Midbrain (tissue), 1 donor: ENCODE data around the gene TNFAIP8L3.
A peak's percentile ranks its signal among the peaks of the same experiment; 100 is the strongest.
"Not testable (repeated sequence)": the region's sequence is repeated elsewhere in the genome, so short reads cannot be mapped to it uniquely, and the experiment has no call there.

Source experiments
- DNase-seq: peaks from one replicate; lab custom pipeline; 2025; lab: John Stamatoyannopoulos, UW

Gene TNFAIP8L3

GRCh38 chr15:51060030-51060673 is 34.6 kb downstream of the TNFAIP8L3 start:
- DNase-seq, result no peak

- no peak for DNase-seq
Measured at GRCh38 chr15:51054535-51054934, 40.2 kb downstream of the TNFAIP8L3 start.

DNA sequence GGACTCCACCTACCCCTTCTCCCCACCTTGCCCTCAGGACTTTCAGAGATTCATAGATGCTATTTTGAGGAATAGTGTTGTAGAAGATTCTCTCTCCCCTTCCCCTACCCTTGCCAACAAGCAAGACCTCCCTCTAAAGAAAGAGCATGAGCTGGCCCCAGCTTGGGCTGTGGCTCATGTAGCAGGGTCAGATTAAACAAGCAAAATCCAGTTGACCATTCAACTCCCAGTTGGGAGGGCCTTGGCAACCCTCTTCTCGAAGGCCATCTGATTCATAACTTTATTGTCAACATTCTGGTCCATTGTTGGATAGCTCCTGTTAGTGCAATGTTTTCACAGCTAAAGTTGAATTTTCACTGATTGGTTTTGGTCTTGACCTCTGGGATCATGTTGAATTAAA is 41.1 kb downstream of the TNFAIP8L3 start:
- DNase-seq, result no peak

DNA sequence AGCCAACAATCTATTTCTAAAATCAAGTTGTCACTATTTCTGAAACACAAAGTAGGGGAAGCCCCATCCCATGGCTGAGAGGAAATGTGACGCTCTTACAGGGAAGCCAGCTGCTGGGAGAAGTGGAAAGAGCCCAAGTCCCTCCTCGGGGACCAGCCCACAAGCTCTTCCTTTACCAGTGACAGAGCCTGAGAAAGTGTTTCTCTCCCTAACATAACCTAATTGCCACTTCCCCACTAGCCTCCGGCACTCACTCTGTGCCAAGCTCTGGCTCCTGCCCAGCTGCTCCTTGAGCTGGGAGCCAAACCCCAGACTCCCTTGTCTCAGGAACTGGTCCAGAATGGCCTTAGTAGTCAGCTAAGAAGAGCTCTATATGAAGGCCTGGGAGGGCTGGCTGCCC is 42.9 kb downstream of the TNFAIP8L3 start:
- DNase-seq, result peak; percentile 36

DNA sequence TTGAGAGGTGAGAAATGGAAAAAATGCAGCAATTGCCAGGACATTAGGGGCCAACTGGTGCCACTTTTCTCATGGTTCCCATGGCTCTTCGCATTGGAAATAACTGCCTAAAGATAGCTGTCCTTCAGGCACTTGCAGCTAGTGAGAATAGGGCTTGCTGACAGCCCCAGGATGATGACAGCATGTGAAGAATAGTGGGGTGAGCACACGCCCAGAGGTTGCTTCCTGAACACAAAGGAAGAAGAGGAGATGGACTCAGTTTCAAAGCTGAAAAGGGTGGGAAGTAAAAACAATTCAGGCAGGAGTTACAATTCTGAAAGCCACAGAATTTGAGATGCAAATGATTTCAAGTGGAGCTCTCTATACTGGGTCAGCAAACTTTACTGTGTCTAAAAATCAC is 45.6 kb downstream of the TNFAIP8L3 start:
- DNase-seq, result no peak

- DNase-seq, result no peak
Measured at GRCh38 chr15:51048308-51048707, 46.4 kb downstream of the TNFAIP8L3 start.

DNA sequence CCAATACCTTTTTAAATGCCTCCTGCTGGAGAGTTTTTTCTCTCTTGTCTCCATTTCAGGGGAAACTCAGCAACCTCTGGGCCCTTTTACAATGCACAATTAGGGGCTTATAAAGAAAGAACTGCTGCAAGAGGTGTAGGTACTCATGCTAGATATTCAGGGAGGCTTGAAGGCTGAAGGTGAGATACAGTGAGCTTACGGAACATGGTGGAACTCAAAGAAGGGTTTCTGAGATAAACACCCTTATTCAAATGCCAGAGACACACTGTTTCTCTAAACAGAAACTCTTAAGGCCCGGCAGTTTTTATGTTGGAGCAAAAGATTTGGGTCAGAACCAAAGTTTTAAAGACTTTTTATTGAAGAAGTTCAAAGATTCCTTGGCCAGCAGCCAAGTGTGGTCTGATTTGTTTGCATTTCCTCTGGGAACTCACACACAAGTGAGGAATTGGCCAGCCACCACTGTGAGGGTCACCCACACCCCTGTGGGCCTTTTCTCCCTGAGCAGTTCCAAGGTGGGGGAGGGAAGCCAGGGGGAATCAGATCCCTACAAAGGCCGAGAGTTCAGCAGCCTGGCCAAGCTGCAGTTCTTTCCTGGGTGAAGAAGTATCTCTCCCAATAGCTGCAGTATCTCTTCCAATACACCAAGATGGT is 47.8 kb downstream of the TNFAIP8L3 start:
- DNase-seq, result peak; percentile 10

GRCh38 chr15:51046016-51046415 is 48.7 kb downstream of the TNFAIP8L3 start:
- no peak for DNase-seq

DNA sequence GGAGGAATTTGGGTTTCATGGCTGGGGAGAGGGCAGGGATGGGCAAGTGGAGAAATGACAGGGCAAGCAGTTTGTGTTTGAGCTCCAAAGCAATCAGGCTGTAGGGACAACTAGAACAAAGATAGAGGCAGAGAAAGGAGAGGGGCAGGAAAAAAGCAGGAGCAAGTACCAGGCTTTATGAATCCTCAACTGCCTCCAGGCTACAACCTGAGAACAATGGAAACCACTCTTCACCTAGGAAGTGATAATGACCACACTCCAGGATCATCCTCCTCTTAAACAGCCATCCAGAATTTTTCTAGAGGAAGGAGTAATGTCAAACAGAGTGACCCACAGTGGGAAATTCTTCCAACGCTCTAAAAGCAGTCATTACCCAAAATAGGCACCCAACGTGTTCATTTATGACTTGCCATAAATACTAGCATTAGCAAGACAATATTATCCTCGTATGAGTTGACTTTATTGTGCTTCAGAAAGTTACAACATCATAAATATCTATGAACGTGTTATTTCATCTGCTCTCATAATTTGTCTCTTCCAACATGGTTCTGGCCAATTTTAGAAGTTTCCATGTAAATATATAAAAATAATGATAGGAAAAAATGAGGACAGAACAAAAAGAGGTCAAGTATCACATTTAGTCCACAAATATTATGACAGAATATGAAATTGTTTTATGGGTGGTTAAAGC is 50.5 kb downstream of the TNFAIP8L3 start:
- DNase-seq, result no peak

DNA sequence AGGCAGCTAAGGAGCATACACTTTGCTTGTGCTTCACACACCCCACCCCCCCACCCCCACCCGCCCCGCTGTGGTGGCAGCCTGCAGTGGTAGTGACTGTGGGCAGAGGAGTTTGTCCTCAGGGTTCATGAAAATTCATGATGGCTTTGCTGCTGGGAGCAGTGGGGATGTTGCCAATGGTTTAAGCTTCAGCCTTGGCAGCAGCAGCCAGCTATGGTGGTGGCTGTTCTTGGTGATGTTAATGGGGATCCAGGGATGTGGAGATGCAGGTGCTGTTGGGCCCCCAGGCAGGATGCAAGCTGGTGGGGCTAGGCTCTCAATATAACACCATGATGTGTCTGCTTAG is 55.8 kb downstream of the TNFAIP8L3 start:
- peak; percentile 6 for DNase-seq

GRCh38 chr15:51038162-51038973 is 56.3 kb downstream of the TNFAIP8L3 start:
- no peak for DNase-seq

GRCh38 chr15:51037474-51037873 is 57.2 kb downstream of the TNFAIP8L3 start:
- not testable (repeated sequence) for DNase-seq

DNA sequence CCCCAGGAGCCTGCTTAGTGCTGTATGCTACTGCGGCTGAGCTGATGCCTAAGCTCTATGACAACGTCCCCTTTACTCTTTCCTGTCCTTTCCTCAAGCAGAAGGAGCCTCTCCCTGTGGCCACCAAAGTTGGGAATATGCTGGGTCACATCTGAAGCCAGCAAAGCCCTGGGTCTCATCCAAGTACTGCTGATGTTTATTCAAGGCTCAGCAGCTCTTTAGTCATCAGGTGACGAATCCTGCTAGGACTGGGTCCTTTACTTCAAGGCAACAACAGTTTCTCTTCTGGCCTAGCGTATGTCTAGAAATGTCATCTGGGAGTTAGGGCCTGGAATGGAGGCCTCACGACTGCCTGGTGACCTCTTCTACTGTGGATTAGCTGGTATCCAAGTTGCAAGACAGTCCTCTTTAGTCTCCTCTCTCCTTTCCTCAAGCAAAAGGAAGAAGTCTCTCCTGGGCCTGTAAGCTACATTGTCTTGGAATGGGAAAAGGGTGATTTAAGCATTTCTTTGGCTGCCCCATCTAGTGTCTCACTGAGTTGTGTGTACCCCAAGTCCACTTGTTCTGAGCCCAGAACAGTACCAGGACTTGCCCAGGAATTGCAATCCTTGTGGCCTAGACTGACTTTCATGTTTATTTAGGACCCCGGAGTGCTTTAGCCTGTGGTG is 63.9 kb downstream of the TNFAIP8L3 start:
- DNase-seq, result no peak

DNA sequence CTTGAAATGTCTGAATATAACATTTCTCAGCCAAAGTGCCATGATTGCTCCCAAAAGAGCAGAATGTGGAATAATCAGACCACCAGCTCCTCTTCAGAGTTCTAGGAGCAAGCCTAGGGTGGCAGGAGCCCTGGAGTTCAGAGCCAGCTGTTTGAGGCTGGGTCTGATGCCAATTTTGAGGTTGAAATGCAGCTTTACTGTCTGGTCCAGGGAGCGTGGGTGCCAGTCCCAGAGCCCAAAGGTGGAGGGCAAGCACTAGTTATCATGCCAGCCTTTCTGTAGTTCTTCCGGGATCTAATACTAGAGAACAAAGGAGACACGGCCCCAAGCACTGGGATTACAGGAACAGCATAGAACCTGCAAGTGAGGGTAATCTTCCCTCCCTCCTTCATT is 69.3 kb downstream of the TNFAIP8L3 start:
- DNase-seq, result no peak

- DNase-seq, result no peak
Measured at GRCh38 chr15:51024735-51025453, 69.8 kb downstream of the TNFAIP8L3 start.

- DNase-seq, result no peak
Measured at GRCh38 chr15:51023499-51023898, 71.2 kb downstream of the TNFAIP8L3 start.

- no peak for DNase-seq
Measured at GRCh38 chr15:51022206-51022605, 72.5 kb downstream of the TNFAIP8L3 start.

DNA sequence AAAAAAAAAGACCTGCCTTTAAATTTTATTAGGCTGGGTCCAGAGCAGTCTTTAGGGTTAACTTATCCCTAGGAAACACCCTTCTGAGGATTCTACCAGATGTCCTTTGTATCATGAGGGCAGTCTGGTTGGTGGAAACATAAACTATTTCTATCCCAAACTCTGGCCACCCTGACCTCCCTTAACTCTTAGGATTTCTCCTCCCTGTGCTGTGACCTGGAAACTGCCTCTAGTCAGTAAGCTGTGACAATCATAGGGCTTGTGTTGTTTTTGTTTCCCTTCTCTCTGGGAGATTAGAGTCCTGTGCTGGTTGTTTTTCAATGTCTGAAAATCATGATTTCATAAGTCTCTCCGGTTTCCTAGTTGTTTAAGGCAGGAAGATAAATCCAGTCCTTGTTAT is 78.1 kb downstream of the TNFAIP8L3 start:
- no peak for DNase-seq

- DNase-seq, result no peak
Measured at GRCh38 chr15:51011212-51011611, 83.5 kb downstream of the TNFAIP8L3 start.

DNA sequence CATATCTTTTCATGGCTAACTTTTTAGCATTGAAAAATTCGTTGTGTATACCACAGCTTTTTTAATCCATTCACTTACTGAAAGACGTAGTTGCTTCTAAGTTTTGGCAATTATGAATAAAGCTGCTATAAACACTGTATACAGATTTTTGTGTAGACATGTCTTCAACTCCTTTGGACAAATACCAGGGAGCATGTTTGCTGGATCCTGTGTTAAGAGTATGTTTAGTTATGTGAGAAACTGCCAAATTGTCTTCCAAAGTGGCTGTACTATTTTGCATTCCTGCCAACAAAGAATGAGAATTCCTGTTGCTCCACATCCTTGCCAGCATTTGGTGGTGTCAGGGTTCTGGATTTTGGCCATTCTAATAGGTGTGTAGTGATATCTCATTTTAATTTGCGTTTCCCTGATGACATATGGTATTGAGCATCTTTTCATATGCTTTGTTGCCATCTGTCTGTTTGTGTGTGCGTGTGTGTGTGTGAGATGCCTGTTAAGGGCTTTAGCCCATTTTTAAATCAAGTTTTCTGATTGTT is 87.5 kb downstream of the TNFAIP8L3 start:
- no peak for DNase-seq
